Heart left ventricle (tissue), 13 donors: Measurements from ENCODE around the gene NAA60.

Source experiments
- POLR2A ChIP-seq, 2 donors: fragments of 450-650 bp; IDR thresholded peaks; one replicate each; pipeline ENCODE4 v1.6.1; 2017; ENCODE audit warnings: antibody characterized with exemption in 2 of 2, mild to moderate bottlenecking in 2 of 2, moderate library complexity in 2 of 2
- TF ChIP-seq, protein P1 (sequence below), 12 donors: fragments of 200-600 bp; sonication (generic) in 4 of 12; IDR thresholded peaks; one replicate each; pipeline versions ENCODE4 v1.5.0 to v1.8.0; 2018 to 2022; ENCODE audit warnings: antibody characterized with exemption in 12 of 12, mild to moderate bottlenecking in 5 of 12
- donor health status: ischemic (EF 13 %, LVEDD 7.1; RV severe dilation, severe dysfunction).
- donor health status: DM: no; HTN: yes; CAD: no.
- donor health status: DM: no; HTN: no; CAD: no.
- donor health status: ischemic (EF 25% LVEDD 6.9; RV normal size, moderate dysfunction).
- donor health status: ischemic (EF 25% LVEDD 5.7; RV mildly dilated, moderate dysfunction).
- donor health status: ischemic (EF 35%, LVEDD 5.7; RV mildly dilated, moderate dysfunction).
- donor health status: nonischemic (EF 11% LVEDD 7.7; RV severe dilation, severe dysfunction).
- donor health status: DM: yes; HTN: yes; CAD: no.
- donor health status: PGD.
- donor health status: ischemic (EF 29% LVEDD 5.4; RV normal size, mild dysfunction).
- donor health status: nonischemic (EF 23%, LVEDD 6.1; RV moderate dilation, normal function).

DNA sequence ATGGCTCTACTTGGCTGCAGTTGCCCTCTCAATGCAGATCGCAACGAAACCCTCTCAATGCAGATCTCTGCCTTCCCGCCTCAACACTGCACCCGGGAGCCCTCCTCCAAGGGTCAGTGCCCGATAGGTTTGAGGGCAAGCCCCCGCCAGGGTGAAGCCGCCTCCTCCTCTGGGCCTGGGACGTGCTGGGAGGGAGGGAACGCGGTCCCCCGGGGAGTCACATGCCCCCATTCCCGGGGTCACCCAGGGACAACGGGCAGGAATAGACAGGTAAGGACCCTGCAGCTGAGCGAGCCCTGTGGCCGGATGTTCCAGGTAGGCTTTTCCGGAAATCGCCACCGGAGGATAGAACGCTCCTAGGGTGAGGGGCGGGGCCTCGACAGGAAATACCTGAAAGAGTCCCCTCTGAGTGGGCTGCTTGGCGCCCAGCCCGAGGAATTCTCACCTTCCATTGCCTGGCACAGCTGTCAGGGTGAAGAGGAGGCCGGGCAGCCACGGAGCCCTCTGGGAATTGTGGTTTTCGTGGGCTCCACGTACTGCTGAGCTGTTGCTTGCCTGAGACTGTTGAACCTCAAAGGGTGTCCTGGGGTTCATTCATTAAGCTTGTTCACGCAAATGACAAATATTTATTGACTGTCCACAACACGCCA is 29.6 kb upstream of the NAA60 start:
- TF ChIP-seq, protein P1, sequence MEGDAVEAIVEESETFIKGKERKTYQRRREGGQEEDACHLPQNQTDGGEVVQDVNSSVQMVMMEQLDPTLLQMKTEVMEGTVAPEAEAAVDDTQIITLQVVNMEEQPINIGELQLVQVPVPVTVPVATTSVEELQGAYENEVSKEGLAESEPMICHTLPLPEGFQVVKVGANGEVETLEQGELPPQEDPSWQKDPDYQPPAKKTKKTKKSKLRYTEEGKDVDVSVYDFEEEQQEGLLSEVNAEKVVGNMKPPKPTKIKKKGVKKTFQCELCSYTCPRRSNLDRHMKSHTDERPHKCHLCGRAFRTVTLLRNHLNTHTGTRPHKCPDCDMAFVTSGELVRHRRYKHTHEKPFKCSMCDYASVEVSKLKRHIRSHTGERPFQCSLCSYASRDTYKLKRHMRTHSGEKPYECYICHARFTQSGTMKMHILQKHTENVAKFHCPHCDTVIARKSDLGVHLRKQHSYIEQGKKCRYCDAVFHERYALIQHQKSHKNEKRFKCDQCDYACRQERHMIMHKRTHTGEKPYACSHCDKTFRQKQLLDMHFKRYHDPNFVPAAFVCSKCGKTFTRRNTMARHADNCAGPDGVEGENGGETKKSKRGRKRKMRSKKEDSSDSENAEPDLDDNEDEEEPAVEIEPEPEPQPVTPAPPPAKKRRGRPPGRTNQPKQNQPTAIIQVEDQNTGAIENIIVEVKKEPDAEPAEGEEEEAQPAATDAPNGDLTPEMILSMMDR (IDR thresholded peaks at IDR 0.05), result no peak
- TF ChIP-seq POLR2A (IDR thresholded peaks at IDR 0.05), result no peak
